Fibroblast of skin of scalp (primary cell): ENCODE data around the gene NT5DC3.
A peak's percentile ranks its signal among the peaks of the same experiment; 100 is the strongest.

ENCODE experiments used
- DNase-seq: peaks from one replicate; pipeline ENCODE4 v3.0.0-alpha.2; 2013

Gene NT5DC3

DNA sequence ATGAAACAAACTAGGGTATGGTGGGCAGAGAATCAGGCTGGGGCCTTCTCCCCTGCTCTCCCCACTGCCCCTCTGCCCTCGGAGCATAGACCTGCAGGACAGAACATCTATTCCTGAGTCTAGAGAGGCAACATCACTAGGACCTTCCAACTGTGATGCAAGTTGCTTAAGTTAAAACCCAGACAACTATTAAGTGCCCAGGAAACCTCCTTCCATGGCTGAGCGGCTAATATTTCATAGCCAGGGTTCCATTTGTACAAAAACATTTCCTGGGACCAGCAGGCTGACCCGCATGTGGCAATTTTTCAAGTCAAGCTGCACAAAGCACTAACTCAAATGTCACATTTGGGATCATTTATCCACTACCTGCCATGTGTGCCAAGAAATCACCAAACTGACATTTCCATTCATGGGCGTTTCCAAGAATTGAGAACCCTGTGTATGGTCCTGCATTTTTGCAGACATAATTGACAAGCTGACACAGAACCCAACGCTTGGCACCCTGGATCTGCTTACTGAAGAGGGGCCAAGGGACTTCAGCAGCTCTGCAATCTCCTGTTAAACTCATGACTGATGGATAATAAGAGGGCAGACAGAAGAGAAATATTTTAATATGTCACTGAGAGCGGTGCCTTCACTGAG lies 32.7 kb downstream of the NT5DC3 start:
- DNase-seq, result no peak

DNA sequence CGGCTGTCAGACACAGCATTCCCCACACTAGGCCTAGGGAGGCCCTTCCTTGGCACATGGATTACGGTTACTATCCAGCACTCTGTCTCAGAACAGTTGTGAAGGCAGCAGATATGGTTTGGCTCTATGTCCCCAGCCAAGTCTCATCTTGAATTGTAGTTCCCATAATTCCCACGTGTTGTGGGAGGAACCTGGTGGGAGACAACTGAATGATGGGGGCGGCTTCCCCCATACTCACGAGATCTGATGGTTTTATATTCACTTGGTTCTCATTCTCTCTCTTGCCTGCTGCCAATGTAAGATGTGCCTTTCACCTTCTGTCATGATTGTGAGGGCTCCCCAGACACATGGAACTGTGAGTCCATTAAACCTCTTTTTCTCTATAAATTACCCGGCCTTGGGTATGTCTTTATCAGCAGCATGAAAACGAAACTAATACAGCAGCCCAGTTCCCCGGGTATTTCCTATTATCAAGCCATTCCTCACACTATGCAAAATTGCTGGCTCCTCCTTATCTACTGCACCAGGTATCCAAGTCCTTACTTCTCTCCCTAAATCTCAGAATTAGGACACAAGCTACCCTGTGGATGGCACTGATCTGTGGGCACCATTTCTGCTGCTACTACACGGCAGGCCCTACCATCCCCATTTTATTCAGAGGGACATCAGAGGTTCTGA lies 33.3 kb downstream of the NT5DC3 start:
- DNase-seq, result no peak

DNA sequence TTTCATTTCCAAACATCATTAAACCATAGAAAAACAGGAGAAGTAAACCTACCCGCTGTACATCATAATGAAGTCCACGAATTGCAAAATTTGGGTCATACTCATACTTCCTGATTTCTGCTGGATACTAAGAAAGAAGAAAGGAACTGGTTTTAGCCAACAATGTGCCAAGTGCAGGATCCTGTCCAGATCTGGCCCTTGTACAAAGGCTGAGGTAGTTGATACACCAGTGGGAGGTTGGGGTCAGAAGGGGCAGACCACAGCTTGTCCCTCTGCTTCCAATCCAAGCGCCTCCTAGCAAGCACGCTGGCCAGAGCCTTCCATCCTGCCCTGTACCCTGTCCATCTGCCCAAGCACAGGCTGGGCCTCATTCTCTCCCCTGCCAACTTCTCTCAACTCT lies 34.2 kb downstream of the NT5DC3 start:
- no peak for DNase-seq

DNA sequence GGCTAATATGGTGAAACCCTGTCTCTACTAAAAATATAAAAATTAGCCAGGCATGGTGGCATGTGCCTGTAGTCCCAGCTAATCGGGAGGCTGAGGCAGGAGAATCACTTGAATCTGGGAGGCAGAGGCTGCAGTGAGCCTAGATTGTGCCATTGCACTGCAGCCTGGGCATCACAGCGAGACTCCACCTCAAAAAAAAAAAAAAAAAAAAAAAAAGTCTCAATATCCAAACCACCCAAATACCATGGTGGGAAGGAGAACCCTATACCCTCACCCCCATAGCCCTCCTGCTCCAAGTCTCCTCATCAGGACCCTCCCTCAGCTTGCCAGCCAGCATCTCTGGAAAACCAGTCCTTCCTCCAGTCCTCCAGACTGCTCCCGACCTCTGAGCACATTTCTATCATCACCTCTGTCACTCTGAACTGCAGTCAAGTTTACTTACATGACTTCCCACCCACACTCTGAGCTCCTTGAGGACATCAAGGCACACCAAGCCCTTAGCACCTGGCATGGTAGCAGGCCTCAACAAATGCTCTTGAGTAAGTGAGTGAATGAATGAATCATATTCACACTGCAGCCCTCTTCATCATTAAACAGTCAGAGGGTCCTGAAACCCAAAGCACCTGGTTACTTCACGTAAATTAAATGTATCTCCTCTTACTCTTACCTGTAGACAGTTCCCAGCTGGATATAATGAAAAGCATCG lies 35.2 kb downstream of the NT5DC3 start:
- no peak for DNase-seq

DNA sequence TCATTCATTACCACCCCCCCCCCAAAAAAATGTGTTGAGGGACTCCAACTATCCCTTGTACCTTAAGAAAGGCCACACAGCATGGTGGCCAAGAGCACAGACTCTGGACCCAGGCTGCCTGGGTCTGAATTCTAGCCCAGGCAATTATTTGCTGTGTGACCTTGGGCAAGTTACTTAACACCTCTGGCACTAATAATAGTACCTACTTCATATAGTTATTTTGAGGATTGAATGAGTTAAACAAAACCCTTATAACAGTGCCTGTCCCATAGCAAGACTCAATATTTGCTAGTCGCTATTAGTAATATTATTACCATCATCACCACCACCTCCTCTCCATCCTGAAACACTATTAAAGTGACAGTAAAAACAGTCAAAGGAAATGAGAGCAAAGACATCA lies 37.2 kb downstream of the NT5DC3 start:
- DNase-seq, result no peak

DNA sequence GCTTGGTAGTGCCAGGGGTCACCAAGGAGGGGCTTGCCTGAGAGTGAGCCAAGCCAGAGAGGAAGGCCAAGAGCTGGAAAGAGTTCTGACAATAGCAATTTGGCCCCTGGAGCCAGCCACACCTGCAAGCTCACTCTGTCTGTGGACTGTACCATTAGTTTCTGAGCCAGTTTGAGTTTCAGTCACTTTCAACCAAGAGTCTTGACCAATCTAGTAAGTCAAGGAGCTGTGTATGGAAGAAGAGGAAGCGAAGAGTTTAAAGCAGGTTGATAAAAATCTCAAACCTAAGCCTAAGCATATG lies 38.5 kb downstream of the NT5DC3 start:
- DNase-seq, result no peak

DNA sequence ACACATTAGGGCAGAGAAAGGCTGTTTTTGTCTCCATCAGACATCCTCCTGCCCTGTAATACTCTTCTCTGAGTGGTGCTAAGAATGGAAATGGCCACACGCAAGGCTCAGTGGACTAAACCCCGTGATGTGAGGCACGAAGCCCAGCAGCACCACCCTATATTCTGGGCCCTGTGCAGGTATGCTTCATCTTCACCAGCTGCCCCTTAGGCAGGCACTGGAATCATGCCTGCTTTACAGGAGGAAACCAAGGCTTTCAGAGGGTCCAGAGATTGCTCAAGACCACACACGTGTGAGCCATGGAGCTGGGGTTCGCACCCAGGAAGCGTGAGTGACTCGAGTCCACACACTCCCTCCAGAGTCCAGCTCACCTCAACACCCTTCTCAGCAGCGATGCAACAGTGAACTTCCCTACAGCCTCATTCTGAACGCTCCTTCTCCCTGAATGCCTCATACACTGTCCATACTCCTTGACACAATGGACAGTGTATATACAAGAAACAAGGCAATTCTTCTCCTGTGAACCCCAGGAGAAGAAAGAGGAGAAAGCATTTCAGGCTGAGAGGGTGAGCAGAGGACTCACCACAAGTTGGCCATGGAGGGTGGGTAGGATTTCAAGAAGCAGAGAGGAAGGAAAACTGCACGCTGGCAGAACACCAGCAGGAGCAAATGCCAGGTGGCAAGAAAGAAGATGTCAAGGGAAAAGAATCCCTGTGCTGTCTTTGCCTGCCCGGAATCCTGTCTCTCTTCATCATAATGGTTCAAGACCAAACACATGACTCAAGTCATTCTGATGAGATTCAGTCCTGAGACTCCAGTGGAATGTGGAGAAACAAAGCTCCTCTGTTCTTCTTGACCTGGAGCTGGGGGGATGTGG lies 39.1 kb downstream of the NT5DC3 start:
- no peak for DNase-seq

DNA sequence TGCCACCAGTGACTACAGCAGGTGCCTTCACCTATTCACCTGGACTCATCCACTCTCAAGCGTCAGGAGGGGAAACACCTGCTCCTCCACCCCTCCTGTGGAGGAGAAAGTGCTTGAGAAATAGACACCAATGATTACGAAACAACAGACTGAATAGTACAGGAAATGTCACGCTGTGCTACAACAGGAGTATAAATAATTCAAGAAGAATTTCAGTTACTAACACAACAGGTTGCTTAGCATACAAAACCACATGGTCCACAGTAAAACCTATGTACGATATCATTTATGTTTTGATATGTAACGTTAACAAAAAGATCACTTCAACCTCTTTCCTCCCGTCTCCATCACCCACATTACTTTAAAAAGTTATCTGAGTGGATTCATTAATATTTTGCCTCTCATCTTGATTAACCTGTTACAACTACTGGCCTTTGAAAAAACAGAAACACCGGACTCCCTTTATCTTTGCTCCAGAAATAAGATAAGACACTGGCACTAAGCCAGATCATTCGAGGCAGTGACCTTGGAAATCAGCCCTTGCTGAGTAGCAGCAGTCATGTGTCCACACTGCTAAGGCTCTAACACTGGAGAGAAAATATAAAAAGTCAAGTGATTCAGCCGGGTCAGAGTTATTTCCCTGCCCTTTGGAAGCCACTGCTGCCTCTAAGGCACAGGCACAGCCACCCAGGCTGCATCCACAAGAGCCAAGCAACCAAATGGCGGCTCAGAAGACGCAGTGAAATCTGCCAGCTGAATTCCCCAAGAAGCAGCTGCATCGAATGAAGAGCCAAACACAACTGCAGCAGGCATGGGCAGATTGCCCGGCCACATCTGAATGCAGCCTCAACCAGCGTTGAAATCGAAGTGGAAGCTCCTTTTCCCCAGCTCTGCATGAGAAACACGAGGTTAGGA lies 40.9 kb downstream of the NT5DC3 start:
- peak; percentile 61 for DNase-seq

DNA sequence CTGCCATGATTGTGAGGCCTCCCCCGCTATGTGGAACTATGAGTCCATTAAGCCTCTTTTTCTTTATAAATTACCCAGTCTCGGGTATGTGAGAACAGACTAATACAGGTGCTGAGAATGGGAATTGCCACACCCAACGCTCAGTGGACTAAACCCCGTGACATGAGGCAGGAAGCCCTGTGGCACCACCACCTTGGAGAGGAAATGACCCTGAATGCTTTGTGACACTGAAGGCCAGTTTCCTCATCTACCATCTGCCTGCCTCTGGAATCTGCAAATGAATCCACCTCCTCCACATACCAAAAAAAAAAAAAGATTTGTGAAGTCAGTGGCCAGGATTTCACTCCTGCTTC lies 41.6 kb downstream of the NT5DC3 start:
- DNase-seq, result no peak

DNA sequence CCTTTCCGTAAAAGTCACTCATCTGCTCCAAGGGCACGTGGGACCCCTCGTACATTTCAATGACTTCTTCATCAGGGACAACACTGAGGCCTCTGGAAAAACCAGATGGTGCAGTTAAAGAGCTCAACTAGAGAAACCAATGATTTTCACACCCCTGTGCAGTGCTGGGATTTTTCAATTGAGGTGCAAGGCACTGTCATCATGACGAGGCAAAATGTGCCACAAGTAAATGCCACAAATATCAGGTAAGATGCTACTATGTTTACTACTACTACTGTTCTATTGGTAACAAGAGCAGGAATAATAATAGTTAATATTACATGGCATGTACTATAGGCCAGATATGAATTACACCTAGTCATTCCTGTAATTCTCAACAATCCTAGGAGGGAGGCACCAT lies 42.4 kb downstream of the NT5DC3 start:
- no peak for DNase-seq

DNA sequence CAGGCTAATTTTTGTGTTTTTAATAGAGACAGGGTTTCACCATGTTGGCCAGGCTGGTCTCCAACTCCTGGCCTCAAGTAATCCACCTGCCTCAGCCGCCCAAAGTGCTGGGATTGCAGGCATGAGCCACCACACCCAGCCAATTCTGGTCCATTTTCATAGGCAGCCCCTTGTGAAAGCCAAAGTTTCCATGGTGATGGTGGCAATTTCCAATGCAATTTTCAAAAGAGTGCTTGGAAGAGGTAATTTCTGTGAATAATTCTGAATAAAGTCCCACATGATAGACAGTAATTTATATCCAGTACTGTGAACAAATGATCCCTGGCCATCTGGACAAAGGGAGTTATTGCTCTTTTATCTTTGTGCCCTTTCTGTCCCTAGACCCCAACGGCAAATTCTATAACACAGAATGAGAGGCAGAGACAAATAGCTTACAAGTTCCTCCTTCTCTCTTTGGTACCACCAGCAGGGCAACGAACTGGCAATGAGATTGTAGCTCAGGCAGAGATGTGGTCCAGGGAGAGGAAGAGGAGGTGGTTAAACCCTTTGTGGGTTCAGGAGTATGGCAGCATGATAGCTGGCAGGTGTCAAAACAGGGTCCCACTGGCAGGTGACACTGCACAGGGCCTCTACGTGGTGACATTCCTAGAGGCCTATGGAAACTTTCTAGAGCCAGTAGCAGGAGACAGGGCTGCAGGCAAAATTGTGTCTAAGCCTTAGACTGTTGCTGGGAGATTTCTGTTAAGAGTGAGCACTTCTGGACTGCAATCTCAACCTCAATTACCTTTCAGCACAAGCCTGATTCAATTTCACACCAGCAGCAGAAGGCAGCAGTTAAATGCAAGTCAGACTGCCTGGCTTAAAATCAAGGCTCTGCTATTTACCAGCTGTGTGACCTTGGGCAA lies 46.5 kb downstream of the NT5DC3 start:
- no peak for DNase-seq

DNA sequence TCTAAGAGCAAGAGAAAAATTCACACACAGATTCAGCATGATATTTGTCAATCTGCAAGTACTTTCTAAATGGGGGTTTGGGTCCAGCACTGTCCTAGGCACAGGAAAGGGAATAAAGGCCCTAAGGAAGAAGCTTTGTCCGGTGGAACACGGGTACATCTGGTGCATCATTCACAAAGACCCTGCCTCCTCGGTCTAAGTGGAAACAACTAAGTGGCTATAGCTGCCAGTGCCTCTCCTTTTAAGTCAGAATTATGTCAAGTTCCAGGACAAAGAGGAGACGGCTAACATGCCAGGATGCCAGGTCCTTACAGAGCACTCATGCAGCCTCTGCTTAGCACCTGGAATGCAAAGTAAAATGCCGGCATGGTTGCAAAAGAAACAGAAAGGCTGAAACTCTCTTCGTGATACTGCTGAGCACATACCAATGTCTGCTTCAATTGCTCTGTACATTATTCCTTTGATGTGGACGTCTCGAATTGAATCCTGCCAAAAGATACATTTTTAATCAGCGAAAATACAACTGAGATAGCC lies 47.5 kb downstream of the NT5DC3 start:
- DNase-seq, result no peak

DNA sequence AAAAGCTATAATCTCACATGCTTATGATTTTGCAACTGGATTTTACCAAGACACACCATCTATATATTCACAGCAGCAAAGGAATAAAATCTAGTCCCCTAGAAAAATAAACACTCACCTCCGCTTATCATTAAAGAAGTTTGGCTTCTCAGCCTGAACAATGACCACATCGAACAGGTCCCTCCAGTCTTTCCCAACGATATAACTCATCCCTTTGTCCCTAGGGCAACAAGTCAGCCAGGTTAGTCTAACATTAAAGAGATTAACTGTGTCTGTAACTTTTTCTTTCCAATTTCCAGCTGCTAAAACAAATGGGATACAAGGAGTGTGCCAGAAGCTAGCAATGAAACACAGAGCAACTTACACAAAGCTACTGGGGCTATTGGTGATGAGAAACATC lies 48.0 kb downstream of the NT5DC3 start:
- no peak for DNase-seq

DNA sequence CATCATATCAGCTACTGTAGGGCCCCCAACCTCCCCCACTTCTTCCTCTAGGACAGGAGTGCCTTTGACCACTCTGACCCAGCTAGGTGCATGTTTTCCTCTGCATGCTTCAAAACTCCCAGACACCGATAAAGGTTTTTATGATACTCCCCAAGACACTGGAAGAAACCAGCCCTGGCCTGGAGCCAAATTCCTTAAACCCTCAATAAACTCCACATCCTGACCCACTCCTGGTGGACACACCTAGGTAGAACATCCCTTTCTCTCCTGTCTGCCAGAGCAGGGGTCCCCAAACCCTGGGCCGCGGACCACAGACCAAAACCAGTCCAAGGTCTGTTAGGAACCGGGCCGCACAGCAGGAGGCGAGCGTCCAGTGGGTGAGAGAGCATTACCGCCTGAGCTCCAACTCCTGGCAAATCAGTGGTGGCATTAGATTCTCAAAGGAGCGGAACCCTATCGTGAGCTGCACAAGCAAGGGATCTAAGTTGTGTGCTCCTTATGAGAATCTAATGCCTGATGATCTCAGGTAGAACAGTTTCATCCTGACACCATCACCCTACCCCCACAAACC lies 49.6 kb downstream of the NT5DC3 start:
- DNase-seq, result no peak

DNA sequence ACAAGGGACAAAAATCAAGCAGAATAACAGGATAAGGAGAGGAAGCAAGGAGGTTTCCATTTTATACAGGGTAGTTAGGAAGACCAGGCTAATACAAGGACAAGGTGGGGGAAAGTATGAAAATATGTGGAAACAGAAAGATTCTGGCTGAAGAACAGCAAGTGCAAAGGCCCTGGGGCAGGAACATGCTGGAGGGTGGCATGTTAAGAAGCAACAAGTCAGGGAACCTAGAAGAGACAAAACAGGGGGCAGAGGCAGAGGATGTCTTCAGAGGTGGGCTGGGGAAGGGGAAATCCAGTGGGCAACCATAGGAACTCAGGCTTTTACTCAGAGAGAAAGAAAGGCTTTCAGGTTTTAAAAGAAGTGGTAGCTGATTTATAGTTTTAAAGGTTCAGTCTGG lies 54.8 kb downstream of the NT5DC3 start:
- no peak for DNase-seq

DNA sequence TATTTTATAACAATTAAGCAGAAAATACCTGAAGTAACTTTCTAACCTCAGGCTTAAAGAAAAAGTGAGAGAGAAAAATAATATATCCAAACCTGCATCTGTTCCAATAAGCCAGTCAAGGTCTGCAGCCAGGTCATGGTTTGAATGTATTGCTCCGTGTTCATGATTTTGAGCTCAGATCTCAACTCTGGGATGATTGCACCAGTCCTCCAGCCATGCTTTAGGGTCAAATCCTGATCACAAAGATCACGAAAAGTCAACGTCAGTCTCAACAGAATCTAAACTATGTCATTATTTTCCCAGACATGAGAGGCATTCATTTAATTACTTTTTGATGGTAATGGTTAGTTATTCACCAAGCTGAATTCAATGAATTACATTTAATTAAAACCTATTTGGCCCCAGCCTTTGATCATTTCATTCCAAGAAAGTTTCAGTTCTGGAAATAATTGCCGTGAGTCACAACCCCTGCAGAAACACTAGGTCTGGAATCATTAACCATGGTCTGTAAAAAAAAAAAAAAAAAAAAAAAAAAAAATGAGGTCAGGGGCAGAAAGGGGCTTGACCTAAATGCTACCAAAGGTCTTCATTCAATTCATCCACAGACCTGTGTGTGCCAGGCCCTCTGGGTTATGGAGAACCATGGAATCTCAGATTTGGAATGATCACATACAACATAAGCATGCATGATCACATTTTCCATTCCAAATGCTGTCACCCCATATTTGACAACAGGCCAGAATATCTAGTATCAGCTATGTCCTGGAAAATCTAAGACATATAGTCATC lies 55.6 kb downstream of the NT5DC3 start:
- DNase-seq, result peak; percentile 15

DNA sequence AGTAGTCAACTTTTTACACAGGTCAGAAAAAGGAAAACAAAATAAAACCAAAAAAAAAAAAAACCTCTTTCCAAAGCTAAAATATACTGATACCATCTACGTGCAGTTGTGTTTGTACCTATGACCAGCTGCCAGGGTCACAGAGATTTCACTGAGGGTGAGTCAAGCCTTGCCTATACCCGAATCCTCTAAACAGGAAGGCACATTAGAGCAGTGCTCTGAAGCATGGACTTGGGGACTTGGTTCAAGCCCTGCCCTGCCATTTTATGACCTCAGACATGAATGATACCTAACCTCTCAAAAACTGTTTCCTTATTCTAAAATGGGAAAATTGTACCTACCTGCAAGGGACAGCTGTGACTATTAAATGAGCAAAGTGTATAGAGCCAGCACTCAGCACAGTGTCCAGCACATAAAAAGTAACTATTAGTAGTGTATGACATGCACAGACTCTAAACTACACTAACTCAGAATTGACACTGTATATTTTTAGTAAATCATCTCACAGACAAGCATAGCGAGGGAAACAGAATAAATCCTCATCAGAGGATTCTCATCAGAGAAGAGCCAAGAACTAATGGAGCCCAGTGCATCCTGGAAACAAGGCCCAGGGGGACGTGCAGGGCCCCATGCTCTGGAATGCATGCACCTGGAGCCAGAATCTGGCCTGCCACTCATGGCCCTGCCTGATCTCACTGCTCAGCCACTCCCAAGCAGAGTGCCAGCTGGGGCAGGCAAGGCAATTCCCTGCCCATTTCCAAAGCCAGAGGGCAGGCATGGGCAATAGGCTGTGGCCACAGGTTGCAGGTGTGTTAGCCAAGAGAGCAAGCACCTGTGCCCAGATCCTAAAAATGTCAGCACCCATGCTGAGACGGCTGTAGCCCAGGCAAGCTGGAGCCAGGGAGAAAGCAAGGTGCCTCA lies 57.0 kb downstream of the NT5DC3 start:
- DNase-seq, result no peak

DNA sequence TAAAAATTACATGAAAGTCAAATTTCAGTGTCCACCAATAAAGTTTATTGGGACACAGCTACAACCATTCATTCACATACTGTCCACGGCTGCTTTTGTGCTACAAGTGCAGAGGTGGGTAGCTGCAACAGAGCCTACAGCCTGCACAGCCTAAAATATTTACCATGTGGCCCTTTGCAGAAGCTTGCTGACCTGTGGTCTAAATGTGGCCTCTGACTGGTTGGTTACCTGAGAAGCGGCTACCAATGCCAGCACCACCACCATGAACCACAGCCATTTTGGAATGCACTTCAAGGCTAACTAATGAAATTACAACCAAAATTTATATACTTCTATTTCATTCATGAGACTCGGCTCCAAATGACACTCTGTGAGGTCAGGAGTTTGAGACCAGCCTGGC lies 58.6 kb downstream of the NT5DC3 start:
- DNase-seq, result no peak

DNA sequence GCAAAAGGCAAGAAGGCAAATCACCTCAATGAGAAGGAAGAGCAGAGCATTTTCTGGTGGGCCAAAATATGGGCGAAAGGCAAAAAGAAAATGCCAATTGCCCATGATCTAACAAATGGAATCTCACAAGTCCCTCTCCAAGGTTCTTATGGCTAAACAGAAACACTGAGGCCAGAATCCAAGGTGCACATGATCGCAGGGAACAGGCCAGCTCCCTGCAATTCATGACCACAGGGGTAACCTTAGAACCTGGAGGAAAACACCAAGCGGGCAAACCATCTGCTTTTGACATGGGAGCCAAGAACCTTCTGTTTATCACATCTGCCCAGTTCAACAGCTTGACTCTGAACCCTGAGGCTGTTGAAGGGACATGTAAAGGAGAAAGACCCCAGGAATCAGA lies 60.0 kb downstream of the NT5DC3 start:
- no peak for DNase-seq
